ENCODE data around the gene DTNA. TPM values are rescaled to one million over a fixed set of nuclear protein-coding genes. Genes with fewer than 3 reads are reported as not detected.
A peak's percentile ranks its signal among the peaks of the same experiment; 100 is the strongest.

Gene DTNA
- total and polyA plus RNA-seq, 8 donors, result 11.1 to 113 (median 19.8) TPM

GRCh38 chr18:34796035-34796657 is 86.0 kb downstream of the DTNA start:
- no peak overlapping the region for H3K4me3 ChIP-seq
- intact Hi-C loops (cut with DNase I; ENCODE audit: low total_unique reads), result no loop called here
- H3K36me3 ChIP-seq, result no peaks in the 10 kb centered on the region
- no peaks in the 10 kb centered on the region for H3K9me3 ChIP-seq
- TF ChIP-seq CTCF (IDR thresholded peaks at IDR 0.05) (no peak), POLR2A (IDR thresholded peaks at IDR 0.05) (no peak), POLR2AphosphoS5 (IDR thresholded peaks at IDR 0.05) (no peak), EP300 (IDR thresholded peaks at IDR 0.05) (no peak)
- peaks cover 0 to 15% (median 6%) of the 10 kb centered on the region in 4 donors for H3K4me1 ChIP-seq
- no peak overlapping the region for H3K27ac ChIP-seq
- WGBS, 5 donors, result 70 to 76% (median 74%) methylated on average over 7 of the region's 7 CpGs
- DNase-seq, result no peak
- H3K27me3 ChIP-seq, result no peaks in the 10 kb centered on the region

GRCh38 chr18:34799291-34799690 is 89.2 kb downstream of the DTNA start:
- TF ChIP-seq CTCF (IDR thresholded peaks at IDR 0.05), result no peak
- TF ChIP-seq POLR2A (IDR thresholded peaks at IDR 0.05), result no peak
- no peak for TF ChIP-seq EP300 (IDR thresholded peaks at IDR 0.05)
- no peak for TF ChIP-seq POLR2AphosphoS5 (IDR thresholded peaks at IDR 0.05)
- Histone ChIP-seq H3K36me3 (no peaks in the 10 kb centered on the region), H3K27me3 (no peaks in the 10 kb centered on the region), H3K9me3 (no peaks in the 10 kb centered on the region), H3K4me1 (peaks cover 0 to 32% (median 6%) of the 10 kb centered on the region in 4 donors), H3K4me3 (no peak overlapping the region), H3K27ac (no peak overlapping the region)
- DNase-seq, result no peak
- intact Hi-C loops (cut with DNase I; ENCODE audit: low total_unique reads), result no loop called here
- 78 to 88% (median 83%) methylated on average over 4 of the region's 4 CpGs for WGBS, 5 donors

- 80 to 92% (median 88%) methylated on average over 1 of the region's 1 CpG for WGBS, 5 donors
- H3K4me3 ChIP-seq, result no peak overlapping the region
These were observed 90.3 kb downstream of the DTNA start for GRCh38 chr18:34800381-34800780.

GRCh38 chr18:34801774-34802173 is 91.7 kb downstream of the DTNA start:
- Histone ChIP-seq H3K27me3 (no peaks in the 10 kb centered on the region), H3K9me3 (no peaks in the 10 kb centered on the region), H3K4me3 (no peak overlapping the region), H3K27ac (no peak overlapping the region), H3K4me1 (peaks cover 0 to 19% (median 2%) of the 10 kb centered on the region in 4 donors), H3K36me3 (no peaks in the 10 kb centered on the region)
- no peak for DNase-seq
- intact Hi-C loops (cut with DNase I; ENCODE audit: low total_unique reads), result no loop called here
- 85 to 91% (median 87%) methylated on average over 2 of the region's 2 CpGs for WGBS, 5 donors
- peak in 1 of 3 donors; percentile 3 for TF ChIP-seq POLR2AphosphoS5 (IDR thresholded peaks at IDR 0.05)
- TF ChIP-seq CTCF (IDR thresholded peaks at IDR 0.05), result no peak
- no peak for TF ChIP-seq POLR2A (IDR thresholded peaks at IDR 0.05)
- no peak for TF ChIP-seq EP300 (IDR thresholded peaks at IDR 0.05)

More at GRCh38 chr18:34800381-34800780, 90.3 kb downstream of the DTNA start:
- TF ChIP-seq EP300 (IDR thresholded peaks at IDR 0.05), result no peak
- no peak for TF ChIP-seq POLR2AphosphoS5 (IDR thresholded peaks at IDR 0.05)
- no peak for TF ChIP-seq CTCF (IDR thresholded peaks at IDR 0.05)
- TF ChIP-seq POLR2A (IDR thresholded peaks at IDR 0.05), result no peak
- H3K36me3 ChIP-seq, result no peaks in the 10 kb centered on the region
- peaks cover 0 to 27% (median 3%) of the 10 kb centered on the region in 4 donors for H3K4me1 ChIP-seq
- no peak for DNase-seq
- no peaks in the 10 kb centered on the region for H3K27me3 ChIP-seq
- H3K9me3 ChIP-seq, result no peaks in the 10 kb centered on the region
- intact Hi-C loops (cut with DNase I; ENCODE audit: low total_unique reads), result no loop called here
- no peak overlapping the region for H3K27ac ChIP-seq
